Progenitor cell of endocrine pancreas (in vitro differentiated cells): ENCODE measurements around the gene EYA4. TPM values are rescaled to one million over a fixed set of nuclear protein-coding genes. Genes with fewer than 3 reads are reported as not detected.

Source experiments
- DNase-seq: peaks from one replicate; pipeline ENCODE4 v3.0.0; 2021; ENCODE audit warnings: low spot score; ENCODE audit not compliant: unreplicated experiment
- H3K27ac Mint-ChIP-seq: 2 replicates; pipeline ENCODE4 v1.8.0; 2021; ENCODE audit warnings: mild to moderate bottlenecking, moderate library complexity, mixed read lengths
- H3K27me3 Mint-ChIP-seq: 2 replicates; pipeline ENCODE4 v1.8.0; 2021; ENCODE audit warnings: mixed read lengths
- H3K36me3 Mint-ChIP-seq: 2 replicates; pipeline ENCODE4 v1.8.0; 2022; ENCODE audit warnings: mixed read lengths; ENCODE audit not compliant: insufficient read depth
- H3K4me1 Mint-ChIP-seq: 2 replicates; pipeline ENCODE4 v1.8.0; 2021; ENCODE audit warnings: low read depth, mixed read lengths
- H3K4me3 Mint-ChIP-seq: 2 replicates; pipeline ENCODE4 v1.8.0; 2021; ENCODE audit warnings: low read depth, mild to moderate bottlenecking, moderate library complexity, mixed read lengths
- H3K9me3 Mint-ChIP-seq: 2 replicates; pipeline ENCODE4 v1.8.0; 2021; ENCODE audit warnings: low read depth, mixed read lengths
- total RNA-seq: library from RNA; stranded (reverse); gene quantifications from 2 replicates; pipeline ENCODE4 v1.2.1, GENCODE V29; 2021
- TF ChIP-seq, protein P1 (sequence below): fragments of 200-600 bp; sonication (generic); IDR thresholded peaks from one replicate; pipeline ENCODE4 v1.5.0; 2021; ENCODE audit warnings: antibody characterized with exemption, mild to moderate bottlenecking; ENCODE audit not compliant: unreplicated experiment

EYA4 gene
- total RNA-seq, 1 donor from 2014 or later: 0.41 TPM

- TF ChIP-seq, protein P1, sequence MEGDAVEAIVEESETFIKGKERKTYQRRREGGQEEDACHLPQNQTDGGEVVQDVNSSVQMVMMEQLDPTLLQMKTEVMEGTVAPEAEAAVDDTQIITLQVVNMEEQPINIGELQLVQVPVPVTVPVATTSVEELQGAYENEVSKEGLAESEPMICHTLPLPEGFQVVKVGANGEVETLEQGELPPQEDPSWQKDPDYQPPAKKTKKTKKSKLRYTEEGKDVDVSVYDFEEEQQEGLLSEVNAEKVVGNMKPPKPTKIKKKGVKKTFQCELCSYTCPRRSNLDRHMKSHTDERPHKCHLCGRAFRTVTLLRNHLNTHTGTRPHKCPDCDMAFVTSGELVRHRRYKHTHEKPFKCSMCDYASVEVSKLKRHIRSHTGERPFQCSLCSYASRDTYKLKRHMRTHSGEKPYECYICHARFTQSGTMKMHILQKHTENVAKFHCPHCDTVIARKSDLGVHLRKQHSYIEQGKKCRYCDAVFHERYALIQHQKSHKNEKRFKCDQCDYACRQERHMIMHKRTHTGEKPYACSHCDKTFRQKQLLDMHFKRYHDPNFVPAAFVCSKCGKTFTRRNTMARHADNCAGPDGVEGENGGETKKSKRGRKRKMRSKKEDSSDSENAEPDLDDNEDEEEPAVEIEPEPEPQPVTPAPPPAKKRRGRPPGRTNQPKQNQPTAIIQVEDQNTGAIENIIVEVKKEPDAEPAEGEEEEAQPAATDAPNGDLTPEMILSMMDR: no peak
- H3K4me1 Mint-ChIP-seq: no peaks in the 10 kb centered on the region
- no peaks in the 10 kb centered on the region for H3K36me3 Mint-ChIP-seq
- H3K4me3 Mint-ChIP-seq: no peak overlapping the region
- DNase-seq: no peak
- peaks cover 2% of the 10 kb centered on the region for H3K27me3 Mint-ChIP-seq
- no peak overlapping the region for H3K27ac Mint-ChIP-seq
- H3K9me3 Mint-ChIP-seq: no peaks in the 10 kb centered on the region
Observed at GRCh38 chr6:133435065-133435728, 194.0 kb downstream of the EYA4 start.

DNA sequence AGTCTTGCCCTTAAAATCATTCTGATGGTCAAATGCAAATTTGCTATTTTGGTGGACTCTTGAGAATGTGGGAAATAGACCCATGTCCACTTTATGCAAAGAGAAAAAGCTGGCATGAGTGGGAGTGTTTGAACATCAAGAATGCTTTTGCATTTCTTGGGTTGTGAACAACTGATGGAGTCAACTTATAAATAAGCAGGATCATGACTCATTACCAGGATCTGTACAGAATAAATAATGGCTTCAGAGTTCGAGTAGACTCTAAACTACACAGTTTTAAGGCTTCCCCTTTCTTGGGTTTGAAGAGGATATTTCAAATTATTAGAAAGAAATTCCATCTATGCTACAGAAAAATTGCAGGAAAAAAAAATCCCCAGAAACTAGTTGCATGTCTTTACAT is 195.5 kb downstream of the EYA4 start:
- TF ChIP-seq, protein P1: no peak
- Mint-ChIP-seq H3K27me3 (peaks cover 2% of the 10 kb centered on the region), H3K4me3 (no peak overlapping the region), H3K4me1 (no peaks in the 10 kb centered on the region), H3K36me3 (no peaks in the 10 kb centered on the region), H3K27ac (no peak overlapping the region), H3K9me3 (peaks cover 4% of the 10 kb centered on the region)
- no peak for DNase-seq

DNA sequence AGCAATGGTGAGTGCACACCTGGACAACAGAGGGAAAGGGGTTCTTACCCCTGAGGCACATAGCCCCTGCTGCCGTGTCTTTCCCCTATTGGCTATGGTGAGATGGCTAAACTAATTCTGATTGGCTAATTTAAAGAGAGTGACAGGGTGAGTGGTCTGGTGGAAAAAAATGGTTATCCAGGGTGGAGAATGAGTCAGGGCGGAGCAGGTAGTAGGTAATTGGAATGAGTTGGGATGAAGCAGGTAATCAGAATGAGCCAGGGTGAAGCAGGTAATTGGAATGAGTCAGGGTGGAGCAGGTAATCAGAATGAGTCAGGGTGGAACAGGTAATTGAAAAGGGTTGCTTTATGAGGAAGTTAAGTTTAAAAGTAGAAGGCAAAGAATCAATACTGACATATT is 200.3 kb downstream of the EYA4 start:
- no peak for DNase-seq
- H3K27me3 Mint-ChIP-seq: no peaks in the 10 kb centered on the region
- no peaks in the 10 kb centered on the region for H3K4me1 Mint-ChIP-seq
- peaks cover 4% of the 10 kb centered on the region for H3K9me3 Mint-ChIP-seq
- TF ChIP-seq, protein P1: no peak
- H3K4me3 Mint-ChIP-seq: no peak overlapping the region
- H3K27ac Mint-ChIP-seq: no peak overlapping the region
- H3K36me3 Mint-ChIP-seq: no peaks in the 10 kb centered on the region

DNA sequence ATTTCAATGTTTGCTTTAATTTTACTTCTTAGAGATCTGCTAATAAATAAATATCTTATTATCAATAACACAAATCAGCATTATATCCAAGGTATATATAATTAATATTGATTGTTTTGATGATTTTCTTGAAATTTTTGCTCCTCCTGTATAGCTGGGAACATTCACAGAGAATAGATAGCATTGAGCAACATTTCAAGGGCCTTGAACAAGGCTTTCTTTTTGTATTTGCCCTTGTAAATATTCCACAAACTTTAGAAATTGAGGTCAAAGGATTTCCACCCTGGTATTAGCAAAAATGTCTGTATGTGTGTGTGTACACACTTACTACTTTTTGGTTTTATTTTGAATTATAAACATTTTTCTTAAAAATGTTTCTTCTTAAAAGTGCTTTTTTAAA is 205.6 kb downstream of the EYA4 start:
- Mint-ChIP-seq H3K9me3 (no peaks in the 10 kb centered on the region), H3K27ac (no peak overlapping the region), H3K27me3 (no peaks in the 10 kb centered on the region), H3K4me1 (no peaks in the 10 kb centered on the region), H3K4me3 (no peak overlapping the region), H3K36me3 (no peaks in the 10 kb centered on the region)
- DNase-seq: no peak
- TF ChIP-seq, protein P1: no peak

DNA sequence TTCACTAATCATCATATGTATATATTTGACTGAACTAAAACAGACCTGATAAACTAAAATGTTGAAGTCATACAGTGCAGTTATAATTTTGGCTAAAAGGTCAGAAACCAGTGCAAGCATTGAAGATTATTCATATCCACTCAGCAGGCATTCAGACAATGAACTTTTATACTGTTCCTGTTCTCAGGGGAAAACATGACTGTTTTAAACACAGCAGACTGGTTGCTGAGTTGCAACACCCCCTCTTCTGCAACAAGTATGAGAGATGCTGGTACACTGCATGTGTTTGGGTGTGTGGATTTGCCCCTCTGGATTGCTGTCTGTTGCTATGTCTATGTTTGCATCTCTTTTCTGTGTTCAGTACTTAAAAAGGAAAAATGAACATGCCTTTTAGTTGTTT is 206.8 kb downstream of the EYA4 start:
- TF ChIP-seq, protein P1: no peak
- no peaks in the 10 kb centered on the region for H3K36me3 Mint-ChIP-seq
- H3K27ac Mint-ChIP-seq: no peak overlapping the region
- H3K4me3 Mint-ChIP-seq: no peak overlapping the region
- no peaks in the 10 kb centered on the region for H3K27me3 Mint-ChIP-seq
- H3K4me1 Mint-ChIP-seq: no peaks in the 10 kb centered on the region
- no peaks in the 10 kb centered on the region for H3K9me3 Mint-ChIP-seq
- no peak for DNase-seq
